Measurements from ENCODE around the gene SLC6A20.

SLC6A20 gene

GRCh38 chr3:45779746-45780735 lies 16.3 kb downstream of the SLC6A20 start:
- no peak overlapping the region for H3K4me3 ChIP-seq (ENCODE audit: low read depth, low read length)

- no peak overlapping the region for H3K4me3 ChIP-seq (ENCODE audit: low read depth, low read length)
These were observed 17.6 kb downstream of the SLC6A20 start for GRCh38 chr3:45778761-45779201.

DNA sequence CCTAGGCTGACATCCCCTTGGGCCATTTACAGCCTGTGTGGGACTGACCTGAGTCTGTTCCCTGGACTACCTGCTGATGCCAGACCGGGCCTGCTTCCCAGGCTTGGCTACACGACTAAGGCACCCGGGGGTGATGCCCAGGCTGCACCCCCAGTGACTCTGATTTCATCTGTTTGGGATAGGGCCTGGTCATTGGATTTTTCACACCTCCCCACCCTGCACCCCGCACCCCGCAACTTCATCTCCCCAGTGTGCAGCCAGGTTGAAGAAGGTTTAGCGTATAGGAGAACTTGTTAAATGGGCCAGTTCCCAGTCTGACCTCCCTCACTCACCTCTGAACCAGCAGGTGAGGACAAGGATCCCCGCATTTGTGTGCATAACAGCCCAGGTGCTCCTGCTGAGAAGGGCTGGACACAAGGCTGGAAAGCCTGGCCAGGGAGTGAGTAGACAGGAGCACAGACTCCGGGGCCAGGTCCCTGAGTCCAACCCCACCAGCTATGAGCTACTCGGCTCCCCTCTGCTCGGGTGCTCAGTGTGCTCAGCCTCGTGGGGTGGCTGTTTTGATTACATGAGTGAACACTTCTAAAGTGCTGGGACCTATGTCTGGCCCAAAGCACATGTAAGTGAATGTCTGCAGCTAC lies 18.5 kb downstream of the SLC6A20 start:
- no peak overlapping the region for H3K4me3 ChIP-seq (ENCODE audit: low read depth, low read length)

DNA sequence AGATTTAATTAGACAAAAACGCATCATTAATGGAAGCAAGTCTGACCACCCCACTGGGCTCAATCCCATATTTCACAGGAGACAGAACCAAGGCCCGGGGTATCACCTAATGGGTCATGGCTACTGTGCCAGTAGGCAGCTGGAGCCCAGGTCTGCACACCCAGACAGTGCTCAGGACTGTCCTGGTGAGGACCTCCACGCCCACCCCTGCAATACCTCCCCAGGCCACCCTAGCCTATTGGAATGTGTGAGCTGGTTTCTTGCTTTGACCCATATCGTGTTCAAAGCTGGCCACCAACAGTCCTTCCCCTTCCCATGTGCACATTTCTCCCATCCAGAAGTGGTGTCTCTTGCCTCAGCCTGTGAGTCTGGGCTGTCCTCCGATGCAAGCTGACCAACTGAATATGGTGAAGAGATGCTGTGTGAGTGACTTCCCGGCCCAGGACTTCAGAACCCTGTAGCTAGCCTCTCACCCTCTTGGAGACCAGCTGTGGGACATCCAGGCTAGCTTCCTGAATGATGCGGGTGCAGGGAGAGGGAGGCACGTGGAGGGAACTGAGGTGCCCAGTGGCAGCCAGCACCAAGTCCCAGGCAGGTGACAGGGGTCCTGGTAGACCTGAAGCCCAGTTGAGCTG lies 19.1 kb downstream of the SLC6A20 start:
- H3K4me3 ChIP-seq (ENCODE audit: low read depth, low read length): no peak overlapping the region

DNA sequence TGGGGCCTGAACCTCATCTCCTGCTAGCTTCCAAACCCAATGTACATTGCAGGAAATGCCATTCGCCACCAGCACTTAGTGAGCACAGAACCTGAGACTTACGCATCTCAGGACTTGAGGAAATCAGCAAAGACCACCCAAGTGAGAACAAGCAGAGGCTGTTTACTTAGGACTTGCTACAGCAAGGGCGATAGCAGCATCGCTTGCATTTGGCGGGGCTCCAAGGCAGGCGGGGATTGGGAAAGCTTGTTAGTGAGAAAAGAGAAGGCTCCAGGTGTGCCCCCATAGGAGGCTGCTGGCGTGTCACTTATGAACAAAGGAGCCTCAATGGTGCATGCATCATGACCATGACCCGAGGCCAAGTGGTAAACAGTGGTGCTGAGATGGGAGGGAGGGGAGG lies 19.7 kb downstream of the SLC6A20 start:
- H3K4me3 ChIP-seq (ENCODE audit: low read depth, low read length): no peak overlapping the region

- H3K4me3 ChIP-seq (ENCODE audit: low read depth, low read length): no peak overlapping the region
These were observed 20.1 kb downstream of the SLC6A20 start for GRCh38 chr3:45776301-45776595.

DNA sequence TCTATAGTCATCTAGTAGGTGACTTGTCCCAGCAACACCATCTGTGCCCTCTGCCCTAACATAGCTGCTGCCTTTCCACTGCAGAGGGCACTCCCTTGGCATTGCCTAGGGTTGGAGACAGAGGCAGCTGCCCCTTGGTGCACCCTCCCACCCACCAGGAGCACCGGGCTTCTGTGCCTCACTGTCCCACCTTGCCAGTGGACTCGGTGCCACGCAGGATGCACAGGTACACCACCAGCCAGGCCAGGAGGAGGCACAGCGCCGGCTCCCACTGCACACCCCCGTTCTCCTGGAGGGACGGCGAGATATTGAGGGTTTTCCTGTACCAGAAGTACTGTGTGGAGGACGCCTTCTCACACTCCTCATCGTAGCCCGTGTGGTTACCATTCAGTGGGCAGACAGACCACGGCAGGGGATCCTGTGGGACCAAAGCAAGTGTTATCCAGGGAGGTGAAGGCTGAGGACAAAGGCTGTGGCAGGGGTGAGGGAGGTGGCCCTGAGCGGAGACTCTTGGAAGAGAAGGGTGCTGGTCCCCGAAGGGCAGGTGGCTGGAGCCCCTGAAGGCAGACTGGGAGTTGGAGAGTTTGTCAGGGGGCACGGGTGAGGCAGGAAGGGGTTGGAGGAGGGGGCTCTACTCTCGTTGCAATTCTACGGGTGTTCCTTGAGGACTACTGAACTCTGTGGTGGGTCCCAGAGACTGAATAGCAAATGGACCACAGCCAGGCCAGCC lies 20.6 kb downstream of the SLC6A20 start:
- no peak overlapping the region for H3K4me3 ChIP-seq (ENCODE audit: low read depth, low read length)

- H3K4me3 ChIP-seq (ENCODE audit: low read depth, low read length): no peak overlapping the region
These were observed 21.5 kb downstream of the SLC6A20 start for GRCh38 chr3:45774581-45775521.

GRCh38 chr3:45773714-45774449 lies 22.5 kb downstream of the SLC6A20 start:
- no peak overlapping the region for H3K4me3 ChIP-seq (ENCODE audit: low read depth, low read length)

- H3K4me3 ChIP-seq (ENCODE audit: low read depth, low read length): no peak overlapping the region
These were observed 23.3 kb downstream of the SLC6A20 start for GRCh38 chr3:45773072-45773471.

- no peak overlapping the region for H3K4me3 ChIP-seq (ENCODE audit: low read depth, low read length)
These were observed 23.8 kb downstream of the SLC6A20 start for GRCh38 chr3:45772341-45773035.

DNA sequence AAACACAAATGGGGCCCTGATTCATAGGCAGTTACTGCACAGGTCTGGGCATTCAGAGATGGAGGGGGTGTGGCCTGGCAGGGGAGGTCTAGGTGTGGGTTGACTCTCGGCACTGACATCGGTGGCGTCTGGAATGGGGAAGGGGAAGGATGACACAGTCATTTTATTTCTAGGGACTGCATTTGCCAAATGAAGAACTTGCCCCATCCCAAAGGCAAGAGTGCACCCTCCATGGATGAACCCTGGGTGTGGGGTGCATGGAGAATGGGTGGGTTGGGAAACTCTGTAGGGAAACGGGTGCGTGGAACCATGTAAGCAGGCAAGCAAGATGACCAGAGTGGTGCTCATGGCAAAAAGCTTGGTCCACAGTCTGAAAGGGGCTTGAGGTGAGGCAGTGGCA lies 24.5 kb downstream of the SLC6A20 start:
- no peak overlapping the region for H3K4me3 ChIP-seq (ENCODE audit: low read depth, low read length)

DNA sequence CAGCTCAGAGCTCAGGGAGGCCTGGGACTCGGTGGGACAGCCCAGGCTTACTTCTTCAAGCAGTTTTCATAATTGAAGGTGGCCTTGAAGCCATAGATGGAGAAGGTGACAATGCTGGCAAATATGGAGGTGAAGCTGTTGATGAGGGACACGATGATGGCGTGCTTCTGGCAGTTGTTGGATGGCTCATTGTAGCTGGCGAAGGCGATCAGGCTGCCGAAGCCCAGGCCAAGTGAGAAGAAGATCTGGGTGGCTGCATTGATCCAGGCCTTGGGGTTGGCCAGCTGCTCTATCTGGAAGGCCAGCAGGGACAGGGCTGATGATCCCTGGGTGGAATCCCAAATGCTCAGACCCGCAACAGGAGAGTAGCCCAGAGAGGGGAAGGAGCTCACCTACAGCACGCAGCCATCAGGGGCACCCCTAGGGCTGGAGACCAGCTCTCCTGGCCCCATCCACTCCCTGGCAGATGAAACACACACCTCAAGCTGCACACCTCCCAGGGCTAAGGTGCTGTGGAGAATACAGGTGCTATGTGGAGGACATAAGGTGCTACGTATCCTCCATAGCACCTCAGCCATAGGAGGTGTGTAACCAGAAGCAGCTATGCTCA lies 25.1 kb downstream of the SLC6A20 start:
- no peak overlapping the region for H3K4me3 ChIP-seq (ENCODE audit: low read depth, low read length)

GRCh38 chr3:45765958-45766357 lies 30.4 kb downstream of the SLC6A20 start:
- H3K4me3 ChIP-seq (ENCODE audit: low read depth, low read length): no peak overlapping the region

GRCh38 chr3:45765266-45765851 lies 31.0 kb downstream of the SLC6A20 start:
- H3K4me3 ChIP-seq (ENCODE audit: low read depth, low read length): no peak overlapping the region

DNA sequence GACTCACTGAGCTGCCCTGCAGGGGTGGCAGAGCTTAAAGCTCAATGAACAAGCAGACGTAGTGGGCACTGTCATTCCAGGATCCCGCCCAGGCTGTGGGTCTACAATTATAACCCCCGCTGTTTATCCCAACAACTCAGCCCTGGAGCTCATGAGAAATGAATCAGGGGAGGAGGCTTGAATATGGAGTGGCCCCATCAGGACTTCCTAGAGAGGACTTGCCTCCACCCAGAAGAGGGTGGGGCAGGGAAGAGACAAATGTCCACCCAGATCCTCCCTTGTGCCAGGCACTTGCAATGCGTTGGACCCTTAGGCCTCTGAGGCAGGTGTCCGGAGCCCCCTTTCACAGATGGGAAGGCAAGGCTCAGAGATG lies 33.0 kb downstream of the SLC6A20 start:
- H3K4me3 ChIP-seq (ENCODE audit: low read depth, low read length): no peak overlapping the region

DNA sequence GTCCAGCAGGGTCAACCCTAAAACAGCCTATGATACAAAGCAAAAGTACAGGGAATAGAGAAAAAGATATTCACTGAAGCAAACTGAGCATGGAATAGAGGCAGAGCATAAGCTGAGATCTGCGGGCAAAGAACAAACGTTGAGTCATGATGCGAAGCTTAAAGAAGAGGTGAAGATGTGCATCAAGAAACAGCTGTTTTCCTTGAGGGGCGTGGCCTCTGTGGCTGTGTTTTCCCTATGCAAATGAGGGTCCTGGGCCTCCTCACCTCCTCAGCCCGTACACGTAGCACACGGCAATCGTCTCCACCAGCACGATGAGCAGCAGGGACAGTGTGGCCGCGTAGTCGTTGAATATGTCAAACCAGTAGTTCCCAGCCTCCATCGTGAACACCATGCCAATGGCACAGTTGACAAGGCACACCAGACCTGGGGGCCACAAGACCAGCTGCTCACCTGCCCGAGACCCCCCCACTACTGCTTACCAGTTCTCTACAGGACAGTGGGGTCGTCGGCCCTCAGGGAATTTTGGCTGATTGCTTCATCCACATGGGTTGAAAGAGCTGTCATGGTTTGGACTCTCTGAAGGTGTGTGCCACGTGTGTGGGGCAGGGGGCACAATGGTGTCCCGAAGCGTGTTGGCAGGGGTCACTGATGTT lies 33.6 kb downstream of the SLC6A20 start:
- H3K4me3 ChIP-seq (ENCODE audit: low read depth, low read length): no peak overlapping the region

DNA sequence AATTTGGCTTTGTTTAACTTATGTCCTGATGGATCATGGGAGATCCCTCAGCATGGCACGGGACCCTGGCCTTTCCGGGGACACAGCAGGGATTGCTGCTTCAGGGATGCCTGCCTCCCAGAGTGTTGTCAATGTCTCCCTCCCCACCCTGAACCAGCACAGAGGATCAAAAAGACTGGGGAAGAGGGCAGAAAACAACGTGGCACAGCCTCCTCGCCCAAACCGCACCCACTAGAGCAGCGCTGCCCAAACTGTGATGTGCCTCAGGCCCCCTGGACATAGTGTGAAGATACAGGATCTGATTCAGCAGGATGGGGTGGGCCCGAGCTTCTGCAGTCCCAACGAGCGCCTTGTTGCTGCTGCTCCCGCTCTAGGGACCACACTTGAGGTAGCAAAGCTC lies 34.5 kb downstream of the SLC6A20 start:
- no peak overlapping the region for H3K4me3 ChIP-seq (ENCODE audit: low read depth, low read length)
